ENCODE results near the gene RNF167. TPM values are rescaled to one million over a fixed set of nuclear protein-coding genes. Genes with fewer than 3 reads are reported as not detected.

RNF167 gene
- total and polyA plus RNA-seq, 4 donors: 15.9 to 72.6 (median 24.4) TPM

GRCh38 chr17:4980644-4981216, 40.7 kb downstream of the RNF167 start:
- Histone ChIP-seq H3K36me3 (ENCODE audit: control insufficient read depth in 4 of 4, insufficient read depth in 3 of 4, low read depth in 1 of 4, low read length in 3 of 4) (peaks cover 12 to 35% (median 19%) of the 10 kb centered on the region in 4 donors), H3K27ac (ENCODE audit: low read depth in 1 of 2, low read length in 2 of 2) (no peak overlapping the region), H3K9me3 (ENCODE audit: control insufficient read depth in 4 of 4, low read length in 3 of 4) (no peaks in the 10 kb centered on the region), H3K4me1 (ENCODE audit: control insufficient read depth in 4 of 4, insufficient read depth in 4 of 4, low read length in 3 of 4) (peaks cover 0 to 8% (median 2%) of the 10 kb centered on the region in 4 donors), H3K27me3 (ENCODE audit: control insufficient read depth in 4 of 4, insufficient read depth in 4 of 4, low read length in 3 of 4) (no peaks in the 10 kb centered on the region), H3K4me3 (ENCODE audit: low read depth in 1 of 3, low read length in 3 of 3) (no peak overlapping the region), H3K9ac (ENCODE audit: low read depth in 1 of 2, low read length in 2 of 2) (no peak overlapping the region)
- WGBS: 45% methylated on average over 6 of the region's 6 CpGs
- TF ChIP-seq CTCF (IDR thresholded peaks at IDR 0.05; ENCODE audit: low read depth, low read length, missing input control) (peak; percentile 81), FOXA2 (IDR thresholded peaks at IDR 0.05) (no peak), YY1 (IDR thresholded peaks at IDR 0.05) (no peak), RAD21 (IDR thresholded peaks at IDR 0.05) (peak; percentile 72 to 83)
- DNase-seq (ENCODE audit: low spot score): no peak

GRCh38 chr17:4982305-4982704, 42.2 kb downstream of the RNF167 start:
- peaks cover 8 to 18% (median 12%) of the 10 kb centered on the region in 4 donors for H3K4me1 ChIP-seq (ENCODE audit: control insufficient read depth in 4 of 4, insufficient read depth in 4 of 4, low read length in 3 of 4)
- WGBS: 81% methylated on average over 5 of the region's 5 CpGs
- no peak for DNase-seq (ENCODE audit: low spot score)

GRCh38 chr17:4986403-4986802, 46.3 kb downstream of the RNF167 start:
- Histone ChIP-seq H3K4me1 (ENCODE audit: control insufficient read depth in 4 of 4, insufficient read depth in 4 of 4, low read length in 3 of 4) (peaks cover 10 to 21% (median 15%) of the 10 kb centered on the region in 4 donors), H3K36me3 (ENCODE audit: control insufficient read depth in 4 of 4, insufficient read depth in 3 of 4, low read depth in 1 of 4, low read length in 3 of 4) (peaks cover 2 to 13% (median 7%) of the 10 kb centered on the region in 4 donors), H3K27ac (ENCODE audit: low read depth in 1 of 2, low read length in 2 of 2) (peak overlapping the region; percentile 76 to 81), H3K4me3 (ENCODE audit: low read depth in 1 of 3, low read length in 3 of 3) (peak overlapping the region; percentile 18 to 84 (median 78)), H3K27me3 (ENCODE audit: control insufficient read depth in 4 of 4, insufficient read depth in 4 of 4, low read length in 3 of 4) (no peaks in the 10 kb centered on the region), H3K9ac (ENCODE audit: low read depth in 1 of 2, low read length in 2 of 2) (peak overlapping the region in 1 of 2 donors; percentile 87), H3K9me3 (ENCODE audit: control insufficient read depth in 4 of 4, low read length in 3 of 4) (no peaks in the 10 kb centered on the region)
- DNase-seq (ENCODE audit: low spot score): no peak
- TF ChIP-seq RAD21 (IDR thresholded peaks at IDR 0.05) (no peak), CTCF (IDR thresholded peaks at IDR 0.05; ENCODE audit: low read depth, low read length, missing input control) (no peak), HNF4G (IDR thresholded peaks at IDR 0.05) (no peak), SP1 (IDR thresholded peaks at IDR 0.05) (no peak), FOXA1 (IDR thresholded peaks at IDR 0.05) (no peak), YY1 (IDR thresholded peaks at IDR 0.05) (no peak), GABPA (IDR thresholded peaks at IDR 0.05 in 1 of 2, conservative IDR thresholded peaks at IDR 0.05 in 1 of 2) (no peak), REST (IDR thresholded peaks at IDR 0.05) (no peak)
- WGBS: 47% methylated on average over 5 of the region's 5 CpGs

More at GRCh38 chr17:4982305-4982704, 42.2 kb downstream of the RNF167 start:
- Histone ChIP-seq H3K4me3 (ENCODE audit: low read depth in 1 of 3, low read length in 3 of 3) (no peak overlapping the region), H3K27ac (ENCODE audit: low read depth in 1 of 2, low read length in 2 of 2) (no peak overlapping the region), H3K9me3 (ENCODE audit: control insufficient read depth in 4 of 4, low read length in 3 of 4) (no peaks in the 10 kb centered on the region), H3K36me3 (ENCODE audit: control insufficient read depth in 4 of 4, insufficient read depth in 3 of 4, low read depth in 1 of 4, low read length in 3 of 4) (peaks cover 6 to 31% (median 17%) of the 10 kb centered on the region in 4 donors), H3K9ac (ENCODE audit: low read depth in 1 of 2, low read length in 2 of 2) (no peak overlapping the region), H3K27me3 (ENCODE audit: control insufficient read depth in 4 of 4, insufficient read depth in 4 of 4, low read length in 3 of 4) (no peaks in the 10 kb centered on the region)
- no peak for TF ChIP-seq FOXA2 (IDR thresholded peaks at IDR 0.05)
- TF ChIP-seq EGR1 (IDR thresholded peaks at IDR 0.05; ENCODE audit: low read depth in 2 of 2): no peak
- TF ChIP-seq RXRA (IDR thresholded peaks at IDR 0.05): no peak
- no peak for TF ChIP-seq HNF4G (IDR thresholded peaks at IDR 0.05)
- no peak for TF ChIP-seq MAX (IDR thresholded peaks at IDR 0.05)
- TF ChIP-seq GABPA (IDR thresholded peaks at IDR 0.05 in 1 of 2, conservative IDR thresholded peaks at IDR 0.05 in 1 of 2): no peak

Measured in liver (tissue), 9 donors.